Heart left ventricle (tissue), 16 donors: ENCODE measurements around the gene TYROBP. TPM values are rescaled to one million over a fixed set of nuclear protein-coding genes. Genes with fewer than 3 reads are reported as not detected.

Experiments
- ATAC-seq, 4 donors: fragments of 200-7000 bp; cut with Tn5 transposase; one replicate each; pipeline ENCODE4 v1.9.1; 2020 to 2022; ENCODE audit warnings: moderate library complexity in 4 of 4, mild to moderate bottlenecking in 3 of 4, moderate number of reproducible peaks in 1 of 4
- DNase-seq, 5 donors: peaks; one replicate each; pipeline ENCODE4 v3.0.0-alpha.2; 2020
- H3K27ac ChIP-seq, 12 donors: fragments of 200-600 bp; sonication (generic) in 4 of 12; one replicate each; pipeline versions ENCODE4 v1.5.0 to v1.8.0; 2016 to 2022; ENCODE audit warnings: mild to moderate bottlenecking in 2 of 12
- H3K27me3 ChIP-seq, 9 donors: fragments of 200-600 bp; sonication (generic) in 2 of 9; one replicate each; pipeline versions ENCODE4 v1.5.1 to v1.8.0; 2016 to 2022; ENCODE audit warnings: mild to moderate bottlenecking in 3 of 9
- H3K36me3 ChIP-seq, 9 donors: fragments of 200-600 bp; sonication (generic) in 2 of 9; one replicate each; pipeline versions ENCODE4 v1.5.0 to v1.8.0; 2018 to 2022; ENCODE audit warnings: mild to moderate bottlenecking in 2 of 9
- H3K4me1 ChIP-seq, 12 donors: fragments of 200-600 bp; sonication (generic) in 4 of 12; one replicate each; pipeline versions ENCODE4 v1.5.0 to v1.8.0; 2016 to 2022; ENCODE audit warnings: mild to moderate bottlenecking in 3 of 12
- H3K4me3 ChIP-seq, 12 donors: fragments of 200-600 bp; sonication (generic) in 4 of 12; one replicate each; pipeline versions ENCODE4 v1.5.0 to v1.8.0; 2017 to 2022; ENCODE audit warnings: mild to moderate bottlenecking in 9 of 12, moderate library complexity in 4 of 12
- H3K9me3 ChIP-seq, 12 donors: fragments of 200-600 bp; sonication (generic) in 4 of 12; one replicate each; pipeline versions ENCODE4 v1.5.0 to v1.8.0; 2016 to 2022; ENCODE audit warnings: mild to moderate bottlenecking in 1 of 12
- POLR2A ChIP-seq, 2 donors: fragments of 450-650 bp; IDR thresholded peaks; one replicate each; pipeline ENCODE4 v1.6.1; 2017; ENCODE audit warnings: antibody characterized with exemption in 2 of 2, mild to moderate bottlenecking in 2 of 2, moderate library complexity in 2 of 2
- WGBS, 4 donors: extraction: QIAGEN DNeasy Blood & Tissue Kit in 2 of 4; methylation state at CpG; one replicate each; pipeline versions ENCODE4 v1.1.5 to v1.1.7; 2013 to 2018; 5-methylcytosine and 5-hydroxymethylcytosine counted together
- intact Hi-C, 10 donors: fragments of 100-400 bp; cut with DNase I; formaldehyde crosslinking; loops; one replicate each; pipeline versions ENCODE4 v1.11.1 to v1.14.2; 2022
- polyA plus RNA-seq, 2 donors: library from polyadenylated mRNA; stranded (reverse); fragments of 200-250 nt; gene quantifications; one replicate each; pipeline ENCODE4 v1.2.3, GENCODE V29; 2013
- total RNA-seq, 9 donors: library from RNA; depleted of rRNA in 2 of 9; stranded (reverse); fragments of >200 nt in 2 of 9; fragmentation: NEBNext Ultra II Directional in 3 of 9; extraction: Animal tissue kit (Norgen Biotek cat#: 25700) in 3 of 9; gene quantifications; one replicate each; pipeline versions ENCODE4 v1.1.0 to v1.2.4, GENCODE V29; 2016 to 2023
- TF ChIP-seq, protein P1 (sequence below), 12 donors: fragments of 200-600 bp; sonication (generic) in 4 of 12; IDR thresholded peaks; one replicate each; pipeline versions ENCODE4 v1.5.0 to v1.8.0; 2018 to 2022; ENCODE audit warnings: antibody characterized with exemption in 12 of 12, mild to moderate bottlenecking in 5 of 12
- donor health status: ischemic (EF 13 %, LVEDD 7.1; RV severe dilation, severe dysfunction).
- donor health status: healthy with polysubstance abuse.
- donor health status: DM: no; HTN: yes; CAD: no.
- donor health status: DM: no; HTN: no; CAD: no.
- donor health status: ischemic (EF 25% LVEDD 6.9; RV normal size, moderate dysfunction).
- donor health status: ischemic (EF 25% LVEDD 5.7; RV mildly dilated, moderate dysfunction).
- donor health status: healthy.
- donor health status: DM: yes; HTN: yes; CAD: no.
- donor health status: ischemic (EF 35%, LVEDD 5.7; RV mildly dilated, moderate dysfunction).
- donor health status: nonischemic (EF 11% LVEDD 7.7; RV severe dilation, severe dysfunction).
- donor health status: DM: yes; HTN: yes; CAD: no.
- donor health status: PGD.
- donor health status: ischemic (EF 29% LVEDD 5.4; RV normal size, mild dysfunction).
- donor health status: nonischemic (EF 23%, LVEDD 6.1; RV moderate dilation, normal function).

The TYROBP gene
- total and polyA plus RNA-seq, 11 donors, result 12.6 to 237 (median 19.4) TPM

DNA sequence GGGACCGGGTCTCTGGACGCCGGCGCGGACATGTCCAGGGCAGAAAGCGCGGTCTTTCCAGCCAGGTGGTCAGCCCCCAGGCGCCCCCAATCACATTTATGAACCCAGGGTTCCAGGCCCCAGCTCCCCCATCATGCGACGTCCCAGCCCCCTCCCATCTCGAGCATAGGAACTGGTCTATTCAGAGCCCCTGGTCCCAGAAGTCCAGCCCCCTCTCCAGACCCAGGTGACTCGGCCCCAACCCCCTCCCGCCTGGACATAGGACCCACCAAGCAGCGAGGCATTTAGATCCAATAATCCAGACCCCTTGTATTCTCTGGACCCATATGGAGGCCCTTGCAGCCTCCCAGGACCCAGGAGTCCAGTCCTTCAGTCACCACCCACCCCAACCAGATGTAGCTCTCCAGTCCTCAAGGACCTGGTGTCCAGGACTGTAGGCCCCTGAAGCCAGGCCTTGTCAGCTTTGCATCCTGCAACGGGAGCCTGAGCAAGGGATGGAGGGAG lies 39.2 kb downstream of the TYROBP start:
- Histone ChIP-seq H3K9me3 (no peaks in the 10 kb centered on the region), H3K4me3 (peak overlapping the region; percentile 34 to 67 (median 56)), H3K27me3 (peaks cover 0 to 25% (median 8%) of the 10 kb centered on the region in 9 donors), H3K4me1 (peaks cover 0 to 26% (median 18%) of the 10 kb centered on the region in 12 donors), H3K27ac (peak overlapping the region in 1 of 12 donors; percentile 34), H3K36me3 (no peaks in the 10 kb centered on the region)
- DNase-seq (no peak), ATAC-seq (no peak)
- intact Hi-C loops, result no loop called here
- TF ChIP-seq POLR2A (IDR thresholded peaks at IDR 0.05), result no peak
- TF ChIP-seq, protein P1, sequence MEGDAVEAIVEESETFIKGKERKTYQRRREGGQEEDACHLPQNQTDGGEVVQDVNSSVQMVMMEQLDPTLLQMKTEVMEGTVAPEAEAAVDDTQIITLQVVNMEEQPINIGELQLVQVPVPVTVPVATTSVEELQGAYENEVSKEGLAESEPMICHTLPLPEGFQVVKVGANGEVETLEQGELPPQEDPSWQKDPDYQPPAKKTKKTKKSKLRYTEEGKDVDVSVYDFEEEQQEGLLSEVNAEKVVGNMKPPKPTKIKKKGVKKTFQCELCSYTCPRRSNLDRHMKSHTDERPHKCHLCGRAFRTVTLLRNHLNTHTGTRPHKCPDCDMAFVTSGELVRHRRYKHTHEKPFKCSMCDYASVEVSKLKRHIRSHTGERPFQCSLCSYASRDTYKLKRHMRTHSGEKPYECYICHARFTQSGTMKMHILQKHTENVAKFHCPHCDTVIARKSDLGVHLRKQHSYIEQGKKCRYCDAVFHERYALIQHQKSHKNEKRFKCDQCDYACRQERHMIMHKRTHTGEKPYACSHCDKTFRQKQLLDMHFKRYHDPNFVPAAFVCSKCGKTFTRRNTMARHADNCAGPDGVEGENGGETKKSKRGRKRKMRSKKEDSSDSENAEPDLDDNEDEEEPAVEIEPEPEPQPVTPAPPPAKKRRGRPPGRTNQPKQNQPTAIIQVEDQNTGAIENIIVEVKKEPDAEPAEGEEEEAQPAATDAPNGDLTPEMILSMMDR (IDR thresholded peaks at IDR 0.05), result no peak
- 2% methylated on average over 11 to 15 of the region's 15 CpGs; no CpG with 5 or more reads in 1 of the 4 donors for WGBS, 4 donors

DNA sequence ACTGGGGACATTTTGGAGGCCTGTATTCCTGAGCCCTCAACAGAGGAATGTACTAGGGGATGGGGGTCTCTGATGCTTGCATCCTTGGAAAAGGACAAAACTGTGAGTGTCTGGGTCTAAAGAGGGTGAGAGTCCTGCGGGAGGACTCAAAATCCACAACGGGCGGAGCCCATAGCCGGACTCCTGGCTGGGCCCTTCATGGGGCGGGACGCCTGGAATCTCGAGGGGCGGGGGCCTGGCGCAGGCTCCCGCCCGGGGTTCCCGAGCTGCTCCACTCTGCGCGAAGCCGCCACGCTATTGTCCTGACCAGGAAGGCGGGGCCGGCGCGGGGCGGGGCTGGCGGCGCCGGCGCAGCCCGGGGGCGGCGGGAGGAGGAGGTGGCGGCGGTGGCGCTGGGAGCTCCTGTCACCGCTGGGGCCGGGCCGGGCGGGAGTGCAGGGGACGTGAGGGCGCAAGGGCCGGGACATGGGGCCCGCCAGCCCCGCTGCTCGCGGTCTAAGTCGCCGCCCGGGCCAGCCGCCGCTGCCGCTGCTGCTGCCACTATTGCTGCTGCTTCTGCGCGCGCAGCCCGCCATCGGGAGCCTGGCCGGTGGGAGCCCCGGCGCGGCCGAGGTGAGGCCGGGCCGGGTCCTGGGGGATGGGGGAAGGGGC lies 39.8 kb downstream of the TYROBP start, which contains the start of gene APLP1:
TSS of gene APLP1 (plus strand) at position 403 of the 651 bp plus-strand sequence. CDS start at position 466, 63 bp downstream.
- Histone ChIP-seq H3K27ac (peak within 1 kb of the TSS in 1 of 12 donors; percentile 34), H3K4me1 (peaks cover 0 to 26% (median 18%) of the 10 kb centered on the region in 12 donors), H3K36me3 (no peaks in the 10 kb centered on the region), H3K4me3 (peak within 1 kb of the TSS; percentile 34 to 67 (median 56)), H3K9me3 (no peaks in the 10 kb centered on the region), H3K27me3 (peaks cover 0 to 29% (median 8%) of the 10 kb centered on the region in 9 donors)
- whole genome bisulfite sequencing, 4 donors, result 0 to 1% (median 0%) methylated on average over 1 to 60 of the region's 60 CpGs
- DNase-seq, result peak; percentile 74 to 87 (median 81)
- intact Hi-C loops, result no loop called here
- ATAC-seq, result peak; percentile 55 to 94 (median 92)
- TF ChIP-seq, protein P1 (IDR thresholded peaks at IDR 0.05), result no peak
- TF ChIP-seq POLR2A (IDR thresholded peaks at IDR 0.05), result no peak

DNA sequence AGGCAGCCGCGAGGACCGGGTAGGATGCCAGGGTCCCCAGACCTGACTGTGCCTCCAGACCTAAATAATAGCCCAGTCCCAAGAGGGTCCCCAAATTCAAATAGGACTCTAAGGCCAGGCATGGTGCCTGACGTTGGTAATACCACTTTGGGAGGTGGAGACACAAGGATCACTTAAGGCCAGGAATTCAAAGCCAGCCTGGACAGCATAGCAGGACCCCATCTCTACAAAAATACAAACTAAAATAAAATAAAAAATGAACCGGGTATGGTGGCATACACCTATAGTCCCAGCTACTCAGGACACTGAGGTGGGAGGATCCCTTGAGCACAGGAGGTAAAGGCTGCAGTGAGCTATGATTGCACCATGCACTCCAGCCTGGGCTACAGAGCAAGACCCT lies 45.1 kb downstream of the TYROBP start:
- intact Hi-C loops, result no loop called here
- TF ChIP-seq, protein P1 (IDR thresholded peaks at IDR 0.05), result no peak
- no peak for TF ChIP-seq POLR2A (IDR thresholded peaks at IDR 0.05)
- WGBS, 4 donors, result 87 to 90% (median 89%) methylated on average over 5 of the region's 5 CpGs
- H3K36me3 ChIP-seq, result no peaks in the 10 kb centered on the region
- H3K9me3 ChIP-seq, result no peaks in the 10 kb centered on the region
- H3K27ac ChIP-seq, result no peak overlapping the region
- DNase-seq (no peak), ATAC-seq (no peak)
- peaks cover 0 to 7% (median under 1%) of the 10 kb centered on the region in 12 donors for H3K4me1 ChIP-seq
- H3K4me3 ChIP-seq, result no peak overlapping the region
- H3K27me3 ChIP-seq, result peaks cover 19 to 72% (median 46%) of the 10 kb centered on the region in 9 donors

DNA sequence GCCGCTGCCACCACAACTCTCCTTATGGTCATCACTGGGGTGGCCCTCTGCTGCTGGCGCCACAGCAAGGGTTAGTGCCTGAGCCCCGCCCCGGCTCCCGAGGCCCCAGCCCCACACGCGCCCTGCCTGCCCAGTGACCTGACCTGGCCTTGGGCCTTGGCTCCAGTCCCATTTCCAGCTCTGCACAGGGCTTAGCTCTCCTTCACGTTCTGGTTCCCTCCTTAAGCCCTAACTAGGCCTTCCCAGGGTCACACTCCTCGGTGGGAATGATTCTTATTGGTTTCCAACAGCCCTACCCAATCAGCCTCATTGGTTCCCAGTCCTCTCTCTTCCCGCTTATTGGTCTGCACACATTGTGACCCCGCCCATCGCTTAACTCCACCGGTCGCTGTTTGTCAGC lies 45.6 kb downstream of the TYROBP start:
- Histone ChIP-seq H3K4me1 (peaks cover 0 to 5% (median 0%) of the 10 kb centered on the region in 12 donors), H3K4me3 (no peak overlapping the region), H3K27ac (no peak overlapping the region), H3K36me3 (no peaks in the 10 kb centered on the region), H3K27me3 (peaks cover 19 to 75% (median 47%) of the 10 kb centered on the region in 9 donors), H3K9me3 (no peaks in the 10 kb centered on the region)
- no peak for TF ChIP-seq POLR2A (IDR thresholded peaks at IDR 0.05)
- TF ChIP-seq, protein P1 (IDR thresholded peaks at IDR 0.05), result no peak
- ATAC-seq (no peak), DNase-seq (peak in 1 of 5 donors; percentile 43)
- WGBS, 4 donors, result 67 to 86% (median 78%) methylated on average over 14 of the region's 14 CpGs
- intact Hi-C loops, result no loop called here
